ENCODE data around the gene SKOR1.
A peak's percentile ranks its signal among the peaks of the same experiment; 100 is the strongest.

Gene SKOR1

DNA sequence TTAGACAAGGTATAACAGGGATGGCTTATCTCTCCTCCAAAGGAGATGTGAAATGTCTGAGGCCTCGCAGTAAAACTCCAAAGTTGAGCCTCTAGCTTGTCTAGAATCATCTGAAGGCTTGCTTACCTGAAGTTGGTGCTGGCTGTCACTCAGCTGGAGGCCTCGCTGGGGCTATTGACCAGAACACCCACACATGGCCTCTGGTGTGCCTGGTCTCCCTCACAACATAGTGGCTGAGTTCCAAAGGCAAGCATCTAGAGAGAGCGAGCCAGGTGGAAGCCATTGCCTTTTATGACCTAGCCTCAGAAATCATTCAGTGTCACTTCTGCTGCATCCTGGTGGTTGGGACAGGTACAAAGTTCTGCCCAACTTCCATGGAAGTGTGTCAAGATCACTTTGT lies 31.9 kb downstream of the SKOR1 start:
- no peak for DNase-seq

DNA sequence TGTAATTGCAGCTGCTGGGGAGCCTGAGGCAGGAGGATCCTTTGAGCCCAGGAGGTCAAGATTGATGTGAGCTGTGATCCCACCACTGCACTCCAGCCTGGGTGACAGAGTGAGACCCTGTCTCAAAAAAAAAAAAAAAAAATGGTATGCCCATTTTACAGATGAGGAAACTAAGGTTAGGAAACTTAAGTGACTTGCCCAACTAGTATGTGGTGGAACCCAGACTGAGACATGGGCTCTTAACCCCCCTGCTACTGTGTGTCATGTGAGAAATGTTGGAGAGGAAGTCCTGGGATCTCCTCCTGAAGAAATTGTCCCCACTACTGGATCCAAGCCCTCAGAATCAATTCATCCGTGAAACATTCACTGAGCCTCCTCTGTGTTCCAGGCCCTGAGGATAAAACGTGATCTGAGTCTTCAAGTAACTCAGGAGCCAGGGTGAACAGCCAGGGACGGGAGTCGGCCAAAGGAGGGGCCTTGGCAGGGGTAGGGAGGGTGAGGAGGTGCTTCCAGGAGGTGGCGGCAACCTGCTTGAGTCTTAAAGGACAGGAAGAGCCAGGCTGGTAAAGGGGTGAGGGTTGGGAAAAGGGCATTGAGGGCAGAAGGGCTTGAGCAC lies 34.1 kb downstream of the SKOR1 start:
- DNase-seq, result no peak

- DNase-seq, result no peak
These were observed 36.7 kb downstream of the SKOR1 start for GRCh38 chr15:67861983-67862382.

- no peak for DNase-seq
These were observed 37.6 kb downstream of the SKOR1 start for GRCh38 chr15:67862750-67863441.

DNA sequence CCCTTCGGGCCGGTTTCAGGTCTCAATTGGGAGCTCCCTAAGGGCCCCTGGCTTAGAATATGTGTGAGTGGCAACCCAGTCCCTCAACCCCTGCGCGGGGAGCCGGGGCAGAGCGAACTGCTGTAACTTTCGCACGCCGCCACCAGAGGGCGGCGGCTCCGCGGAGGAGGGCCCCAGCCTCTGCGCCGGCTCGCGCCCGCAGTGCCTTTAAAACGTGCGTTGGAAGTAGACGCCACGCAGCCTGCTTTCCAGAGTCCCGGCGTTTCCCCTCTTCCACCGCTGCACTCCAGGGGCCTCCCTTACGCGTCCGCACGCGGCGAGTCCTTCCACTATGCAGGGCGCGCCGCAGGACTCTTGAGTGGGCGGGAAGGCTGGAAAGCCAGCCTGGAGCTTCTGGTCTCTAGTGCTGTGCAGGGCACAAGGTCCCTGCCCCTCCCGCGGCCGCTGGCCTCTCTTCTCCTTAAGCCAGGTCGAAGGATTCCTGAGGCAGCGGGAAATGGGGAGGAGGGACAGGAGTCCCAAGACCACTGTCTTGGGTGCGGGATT lies 38.2 kb downstream of the SKOR1 start:
- DNase-seq, result peak; percentile 50

GRCh38 chr15:67865331-67865730 lies 40.0 kb downstream of the SKOR1 start:
- DNase-seq, result no peak

GRCh38 chr15:67865766-67866165 lies 40.5 kb downstream of the SKOR1 start:
- DNase-seq, result no peak

DNA sequence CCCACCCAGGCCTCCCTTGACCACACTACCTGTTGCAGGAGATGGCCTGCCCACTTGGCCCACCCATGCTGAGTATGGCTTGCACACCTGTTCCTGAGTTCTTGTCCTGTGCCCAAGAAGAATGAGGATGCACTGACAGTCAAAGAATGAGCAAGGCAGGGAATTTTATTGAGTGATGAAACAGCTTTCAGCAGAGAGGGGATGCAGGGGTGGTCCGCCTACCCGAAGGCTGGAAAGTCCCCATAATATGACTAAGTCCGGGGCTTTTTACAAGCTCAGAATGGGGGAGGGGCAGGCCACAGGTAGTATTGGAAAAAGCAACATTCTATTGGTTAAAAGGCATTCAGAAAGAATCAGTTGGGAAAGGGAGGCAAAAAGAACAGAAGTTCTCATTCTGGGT lies 44.4 kb downstream of the SKOR1 start:
- no peak for DNase-seq

DNA sequence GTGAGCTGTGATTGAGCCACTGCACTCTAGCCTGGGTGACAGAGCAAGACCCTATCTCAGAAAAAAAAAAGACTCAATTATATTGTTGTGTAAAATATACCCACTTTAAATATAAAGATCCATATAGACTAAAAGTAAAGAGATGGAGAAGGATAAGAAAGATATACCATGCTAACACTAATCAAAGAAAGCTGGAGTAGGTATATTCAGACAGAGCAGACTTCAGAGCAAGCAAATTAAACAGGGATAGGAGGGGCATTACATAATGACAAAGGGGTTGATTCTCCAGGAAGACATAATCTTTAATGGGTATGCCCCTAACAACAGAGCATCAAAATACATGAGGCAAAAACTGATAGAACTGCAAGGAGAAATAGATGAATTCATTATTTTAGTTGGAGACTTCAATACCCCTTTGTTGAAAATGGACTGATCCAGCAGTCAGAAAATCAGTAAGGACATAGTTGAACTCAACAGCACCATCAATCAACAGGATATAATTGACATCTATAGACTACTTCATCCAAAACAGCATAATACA lies 45.6 kb downstream of the SKOR1 start:
- DNase-seq, result no peak

- DNase-seq, result no peak
These were observed 48.5 kb downstream of the SKOR1 start for GRCh38 chr15:67873777-67874176.

GRCh38 chr15:67878712-67879206 lies 53.5 kb downstream of the SKOR1 start:
- DNase-seq, result no peak

GRCh38 chr15:67879440-67880129 lies 54.3 kb downstream of the SKOR1 start:
- DNase-seq, result no peak

DNA sequence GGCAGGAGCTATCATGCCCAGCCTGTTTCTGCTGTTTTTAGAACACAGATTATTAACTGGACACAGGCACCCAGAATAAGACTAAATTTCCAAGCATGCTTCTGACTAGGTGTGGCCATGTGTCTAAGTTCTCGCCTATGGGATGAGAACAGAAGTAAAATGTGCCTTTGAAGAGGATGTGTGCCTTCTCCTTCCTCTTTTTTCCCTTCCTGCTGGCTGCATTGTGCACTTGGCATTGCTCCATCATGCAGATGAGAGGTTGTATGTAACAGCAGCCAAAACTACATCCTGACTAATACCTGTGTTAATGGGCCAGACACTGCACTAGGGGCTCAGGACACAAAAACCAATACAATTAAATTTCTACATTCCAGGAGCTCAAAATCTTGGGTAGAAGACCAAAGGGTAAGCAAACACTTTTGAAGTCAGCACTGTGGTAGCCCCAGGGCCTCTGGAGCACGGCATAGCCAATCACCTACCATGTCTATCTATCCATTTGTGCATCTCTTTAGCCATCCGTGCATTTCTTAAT lies 55.4 kb downstream of the SKOR1 start:
- no peak for DNase-seq

DNA sequence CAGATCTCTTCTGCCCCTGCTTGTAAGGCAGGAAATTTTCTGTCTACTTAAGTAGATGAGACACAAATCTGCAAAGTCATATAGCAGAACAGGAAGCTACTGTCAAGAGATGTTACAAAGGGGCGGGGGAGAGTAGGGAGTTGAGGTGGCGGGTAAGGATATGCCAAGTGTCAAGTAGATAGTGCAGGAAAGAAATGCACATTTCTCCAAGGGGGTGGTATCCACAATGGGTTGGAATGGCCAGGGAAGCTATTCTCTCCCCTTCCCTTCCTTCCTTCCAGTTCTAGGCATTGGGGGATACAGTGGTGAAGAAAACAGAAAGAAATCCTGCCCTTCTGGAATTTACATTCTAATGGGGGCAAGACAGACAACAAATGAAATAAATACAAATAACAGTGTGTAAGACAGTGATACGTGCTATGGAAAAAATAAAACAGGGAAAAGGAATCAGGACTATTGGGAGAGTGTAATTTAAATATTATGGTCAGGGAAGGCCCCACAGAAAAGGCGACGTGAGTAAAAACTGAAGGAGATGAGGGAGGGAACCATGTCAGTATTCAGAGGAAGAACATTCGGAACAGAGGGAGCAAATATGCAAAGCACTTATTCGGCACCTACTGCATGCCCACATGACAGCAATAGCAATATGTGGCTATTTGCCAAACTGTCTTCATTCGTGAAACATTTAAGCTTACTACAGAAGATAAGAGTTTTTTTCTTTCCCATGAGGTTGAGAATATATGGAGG lies 57.4 kb downstream of the SKOR1 start:
- no peak for DNase-seq

DNA sequence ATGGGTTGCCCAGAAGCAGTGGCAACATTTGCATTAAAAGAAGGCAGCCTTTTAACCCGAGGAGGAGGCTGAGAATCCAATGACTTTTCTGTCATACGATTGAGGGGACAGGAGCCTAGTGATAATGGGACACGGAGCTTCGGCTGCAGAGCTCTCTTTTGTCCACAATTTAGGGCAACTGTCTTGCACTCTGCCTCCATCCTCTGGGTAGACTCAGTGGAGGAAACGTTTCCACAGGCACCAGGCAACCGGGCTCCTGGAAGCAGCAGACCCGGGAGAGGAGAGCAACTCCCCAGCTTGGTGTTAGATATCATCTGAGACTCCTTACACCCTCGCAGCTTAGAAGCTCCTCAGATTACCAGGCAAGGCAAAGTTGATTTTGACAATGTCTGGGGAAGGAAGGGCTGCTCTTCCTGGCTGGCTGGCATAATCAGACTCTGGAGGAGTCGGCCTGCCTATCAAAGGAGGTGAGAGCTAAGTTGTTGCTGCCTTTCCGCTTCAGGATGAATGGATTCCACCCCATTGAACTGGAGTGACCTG lies 58.0 kb downstream of the SKOR1 start:
- no peak for DNase-seq

DNA sequence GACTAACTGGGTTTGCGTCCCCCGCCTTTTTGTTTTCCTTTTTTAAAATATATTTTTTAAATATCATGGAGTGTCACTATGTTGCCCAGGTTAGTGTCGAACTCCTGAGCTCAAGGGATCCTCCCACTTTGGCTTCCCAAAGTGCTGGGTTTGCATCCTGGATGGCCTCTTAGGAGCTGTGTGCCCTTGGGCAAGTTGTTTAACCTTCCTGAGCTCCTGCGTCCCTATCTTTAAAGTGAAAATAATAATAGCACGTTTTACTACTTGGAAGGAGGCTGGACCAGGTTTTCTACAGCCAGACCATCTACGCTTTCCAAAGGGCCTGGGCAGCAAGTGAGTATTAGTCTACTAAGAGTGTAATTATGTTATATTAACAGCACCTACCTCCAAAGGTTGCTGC lies 58.7 kb downstream of the SKOR1 start:
- no peak for DNase-seq
